CD4-positive, alpha-beta T cell treated with Interleukin-12 subunit alpha and Interleukin-12 subunit beta, for 1 hour (primary cell): Measurements from ENCODE around the gene MAD1L1.

Experiments used
- DNase-seq: peaks from one replicate; pipeline ENCODE4 v3.0.0-alpha.2; 2020

Gene MAD1L1

DNA sequence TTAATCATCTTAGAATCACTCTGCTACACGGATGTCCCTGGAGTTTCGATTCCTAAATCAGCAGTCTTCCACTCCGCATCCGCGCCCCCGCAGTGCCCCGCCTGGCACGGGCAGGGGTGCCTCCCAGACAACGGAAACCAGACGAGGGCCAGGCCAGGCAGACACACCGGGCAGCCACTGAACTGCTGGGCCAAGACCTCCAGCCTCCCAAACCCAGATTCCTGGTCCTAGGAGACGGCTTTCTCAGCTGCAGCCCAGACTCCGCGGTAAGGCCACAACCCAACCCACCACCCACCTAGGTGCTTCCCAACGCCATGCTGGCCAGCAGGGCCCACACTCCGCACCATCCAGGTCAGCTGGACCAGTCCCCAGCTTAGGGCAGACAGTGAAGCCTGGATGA lies 33.2 kb downstream of the MAD1L1 start:
- DNase-seq = no peak

DNA sequence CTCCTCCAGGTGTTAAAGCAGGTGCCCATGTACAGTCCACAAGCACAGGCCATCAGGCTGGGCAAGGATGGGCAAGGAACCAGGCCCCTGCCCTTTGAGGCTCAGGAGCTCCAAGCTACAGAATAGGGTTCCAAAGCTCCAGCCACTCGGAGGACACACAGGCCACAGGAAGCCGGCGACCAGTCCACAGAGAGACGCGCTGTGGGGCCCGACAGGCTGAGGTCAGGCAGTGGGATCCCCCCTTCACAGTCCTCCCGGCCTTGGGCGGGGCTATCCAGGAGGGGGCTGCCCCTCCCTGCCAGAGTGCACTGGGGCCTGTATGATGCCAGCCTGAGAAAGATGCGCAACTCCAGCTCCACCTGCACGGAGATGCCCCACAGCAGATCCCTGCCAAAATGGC lies 34.0 kb downstream of the MAD1L1 start:
- no peak for DNase-seq

DNA sequence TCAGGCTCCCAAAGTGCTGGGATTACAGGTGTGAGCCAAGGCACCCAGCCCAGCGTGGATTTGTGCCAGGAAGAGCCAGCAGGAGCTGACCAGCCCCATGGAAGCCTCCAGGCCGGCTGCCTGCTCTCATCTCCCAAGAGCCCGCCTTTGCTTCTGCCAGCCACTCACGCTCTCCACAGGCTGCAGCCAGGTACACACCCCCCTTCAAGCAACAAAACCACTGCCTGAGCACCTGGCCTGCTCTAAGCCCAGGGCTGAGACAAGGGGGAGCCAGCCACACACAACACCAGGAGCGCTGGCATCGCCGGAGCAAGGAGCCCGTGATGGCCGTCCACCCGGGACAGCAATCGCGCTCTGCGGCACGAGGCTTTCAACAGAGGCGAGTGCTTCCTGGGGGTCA lies 34.5 kb downstream of the MAD1L1 start:
- DNase-seq = no peak

DNA sequence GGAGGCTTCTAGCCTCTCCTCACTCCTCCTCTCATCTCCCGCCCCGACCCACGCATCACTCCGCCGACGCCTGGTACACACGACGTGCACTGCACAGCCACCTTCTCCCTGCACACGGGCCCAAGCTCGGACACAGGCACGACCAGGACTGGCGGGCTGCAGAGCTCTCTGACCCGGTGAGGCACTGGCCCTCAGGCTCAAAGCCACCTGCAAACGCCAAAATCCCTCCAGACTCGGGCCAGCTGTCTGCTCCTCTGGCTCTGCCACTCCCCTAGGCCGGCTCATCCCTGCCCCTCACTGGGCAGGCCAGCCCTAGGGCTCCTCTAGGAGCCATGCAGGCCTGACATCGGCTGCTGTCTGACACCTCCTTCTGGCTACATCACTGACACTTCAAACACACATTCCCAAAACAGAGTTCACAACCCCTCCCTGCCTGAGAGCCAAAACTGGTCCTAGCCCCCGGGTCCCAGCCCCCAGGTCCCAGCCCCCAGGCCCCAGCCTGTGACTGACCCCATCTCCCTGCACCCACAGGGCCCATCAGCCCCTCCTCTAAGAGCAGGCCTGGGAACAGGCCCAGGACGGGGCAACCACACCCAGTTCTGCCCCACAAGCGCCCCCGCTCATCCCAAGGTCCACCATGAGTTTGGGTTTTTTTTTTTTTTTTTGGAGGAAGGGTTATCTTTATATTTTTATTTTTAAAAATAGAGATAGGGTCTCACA lies 35.1 kb downstream of the MAD1L1 start:
- DNase-seq = no peak

DNA sequence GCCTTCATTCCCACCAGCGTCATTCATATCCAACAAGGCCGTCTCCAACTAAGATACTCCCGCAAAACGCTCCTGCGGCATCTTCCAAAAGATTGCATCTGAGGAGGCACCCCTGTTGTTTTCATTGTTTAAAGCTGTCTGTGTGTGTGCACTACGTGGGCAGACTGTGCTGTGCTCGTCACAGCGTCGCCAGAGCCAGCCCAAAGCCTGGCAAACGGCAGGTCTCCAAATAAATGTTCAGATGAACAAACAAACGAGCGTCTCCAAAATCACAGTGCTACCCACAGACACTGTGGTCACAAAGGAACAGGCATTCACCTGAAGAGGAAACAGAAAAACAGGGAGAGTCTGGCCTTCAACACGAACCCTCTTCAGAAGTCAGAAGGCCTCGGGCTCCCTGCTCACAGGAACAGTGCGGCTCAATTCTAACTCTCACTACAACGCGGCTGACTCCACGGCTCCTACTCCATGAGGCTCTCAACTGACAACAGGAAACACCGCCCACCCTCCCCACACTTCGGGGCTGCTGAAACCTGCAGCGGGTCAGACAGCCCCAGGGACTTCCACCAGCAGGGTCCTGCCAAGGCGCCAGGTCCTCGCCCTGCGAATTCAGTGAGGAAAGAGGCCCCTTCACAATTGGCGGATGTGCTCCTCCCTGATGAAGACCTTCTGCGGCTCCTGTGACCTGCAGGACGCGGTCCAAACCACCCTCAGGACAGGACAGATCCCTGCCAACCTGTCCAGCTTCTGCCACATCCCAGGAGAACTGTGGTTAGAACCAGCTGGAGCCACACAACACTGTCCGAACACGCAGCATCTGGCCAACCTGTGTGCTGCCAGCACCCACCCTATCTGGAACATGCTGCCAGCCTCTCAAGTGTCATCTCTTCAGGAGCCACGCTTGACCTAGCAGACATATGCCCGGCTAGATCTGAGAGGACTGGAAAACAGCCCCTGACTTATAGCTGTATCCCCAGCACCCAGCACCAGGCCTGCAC lies 36.1 kb downstream of the MAD1L1 start:
- no peak for DNase-seq

DNA sequence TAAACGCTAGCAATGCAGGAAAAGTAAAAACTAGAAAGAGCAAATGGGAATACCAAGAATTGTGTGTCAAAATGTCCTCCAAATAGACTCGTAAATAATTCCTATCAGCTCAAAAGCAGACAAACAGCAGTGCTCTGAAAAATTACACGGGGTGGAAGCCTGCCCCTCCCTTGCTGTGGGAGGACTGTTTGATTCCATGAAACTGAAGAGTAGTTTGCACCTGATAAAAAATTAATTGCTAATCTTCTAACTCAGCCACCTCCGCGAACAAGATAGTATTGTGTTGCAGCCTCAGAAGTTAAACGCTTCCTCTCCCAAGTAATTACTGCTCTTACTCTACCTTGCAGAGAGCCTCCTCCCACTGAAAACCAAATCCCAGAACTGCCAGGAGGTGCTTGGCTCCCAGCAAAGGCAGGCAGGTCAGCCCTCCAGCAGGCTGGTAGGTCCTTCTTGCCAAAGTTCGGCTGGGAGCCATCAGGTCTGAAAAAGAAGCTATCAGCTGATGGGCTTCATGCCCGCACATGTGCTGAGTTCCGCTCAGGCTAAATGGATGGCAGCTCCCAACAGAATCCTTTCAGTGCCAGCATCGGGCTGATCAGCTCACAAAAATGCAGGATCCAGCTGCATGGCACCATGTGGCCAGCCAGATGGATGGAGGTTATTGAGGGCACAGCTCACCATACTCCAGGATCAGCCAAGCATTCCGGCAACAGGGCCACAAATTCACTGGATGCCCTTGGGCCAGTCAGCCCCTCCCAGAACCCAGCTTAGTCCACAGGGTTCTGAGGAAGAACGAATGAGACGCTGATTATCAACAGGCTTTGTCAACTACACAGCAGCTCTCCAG lies 37.1 kb downstream of the MAD1L1 start:
- DNase-seq = no peak

DNA sequence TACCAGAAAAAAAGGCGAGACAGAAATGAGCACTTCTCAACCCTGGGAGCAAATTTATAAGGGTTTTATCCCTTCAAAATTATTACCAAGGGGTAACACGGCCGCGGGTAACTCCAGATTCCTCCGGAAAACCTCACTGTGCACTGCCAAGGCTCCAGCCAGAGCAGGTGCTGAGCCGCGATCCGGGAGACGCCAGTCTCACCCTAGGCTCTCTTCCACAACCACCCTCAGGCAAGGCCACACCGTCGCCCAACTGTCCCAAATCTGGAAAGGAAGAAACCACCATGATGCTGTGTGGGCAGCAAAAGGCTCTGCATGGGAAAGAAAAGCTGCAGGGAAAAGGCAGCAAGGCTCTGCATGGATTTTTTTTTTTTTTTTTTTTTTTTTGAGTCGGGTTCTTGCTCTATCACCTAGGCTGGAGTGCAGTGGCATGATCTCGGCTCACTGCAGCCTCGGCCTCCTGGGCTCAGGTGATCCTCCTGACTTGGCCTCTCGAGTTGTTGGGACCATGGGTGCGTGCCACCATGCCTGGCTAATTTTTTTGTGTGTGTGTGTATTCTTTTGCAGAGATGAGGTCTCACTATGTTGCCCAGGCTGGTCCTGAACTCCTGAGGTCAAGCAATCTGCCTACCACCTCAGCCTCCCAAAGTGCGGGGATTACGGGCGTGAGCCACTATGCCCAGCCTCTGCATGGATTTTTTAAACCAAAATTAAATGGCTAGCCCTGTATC lies 39.0 kb downstream of the MAD1L1 start:
- DNase-seq = no peak

DNA sequence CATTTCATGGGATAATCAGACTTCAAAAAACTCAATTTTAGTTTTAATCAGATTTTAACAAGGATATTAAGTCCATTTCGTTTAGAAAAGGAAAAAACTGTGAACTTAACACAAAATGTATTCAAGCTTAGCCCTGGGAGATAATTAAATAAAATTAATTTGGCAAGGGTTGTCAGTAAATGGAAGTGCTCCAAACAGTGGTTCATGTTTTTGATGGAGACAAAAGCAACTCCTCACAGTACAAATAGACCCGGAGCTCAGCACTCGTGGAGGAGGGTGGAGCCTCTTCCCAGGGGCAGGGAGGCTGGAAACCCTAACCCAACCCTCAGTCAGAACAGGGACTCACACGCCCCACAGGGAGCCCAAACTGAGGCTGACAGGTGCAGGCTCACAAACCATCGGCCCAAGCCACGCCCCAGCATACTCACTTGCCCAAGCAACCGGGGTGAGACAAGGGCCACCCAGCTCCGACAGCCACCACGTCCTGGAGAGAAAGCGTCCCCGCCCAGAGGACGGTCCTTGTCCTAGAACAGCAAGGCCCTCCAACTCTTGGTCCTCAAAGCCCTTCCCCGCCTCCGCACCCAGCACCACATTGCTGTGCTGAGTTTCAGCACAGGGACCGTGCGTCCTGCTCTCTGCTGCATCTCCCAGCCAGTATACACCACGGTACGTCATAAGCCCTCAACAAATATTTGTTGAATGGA lies 39.8 kb downstream of the MAD1L1 start:
- no peak for DNase-seq

DNA sequence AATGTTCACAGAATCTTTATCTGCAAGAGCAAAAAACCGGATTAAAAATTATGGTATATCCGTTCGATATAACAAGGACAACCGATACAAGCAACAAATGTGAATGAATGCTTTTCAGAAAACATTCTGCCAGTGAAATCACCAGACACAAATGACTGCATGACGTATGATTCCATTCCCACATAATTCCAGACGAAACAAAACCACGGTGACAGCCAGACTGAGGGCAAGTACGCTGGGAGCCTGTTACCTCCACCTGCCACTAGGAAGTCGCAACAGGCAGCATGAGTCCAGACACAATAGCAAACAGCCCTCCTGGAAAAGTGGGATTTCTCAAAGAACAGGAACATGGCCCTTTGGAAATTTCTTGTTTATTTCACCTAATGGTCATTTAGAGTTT lies 41.7 kb downstream of the MAD1L1 start:
- no peak for DNase-seq

DNA sequence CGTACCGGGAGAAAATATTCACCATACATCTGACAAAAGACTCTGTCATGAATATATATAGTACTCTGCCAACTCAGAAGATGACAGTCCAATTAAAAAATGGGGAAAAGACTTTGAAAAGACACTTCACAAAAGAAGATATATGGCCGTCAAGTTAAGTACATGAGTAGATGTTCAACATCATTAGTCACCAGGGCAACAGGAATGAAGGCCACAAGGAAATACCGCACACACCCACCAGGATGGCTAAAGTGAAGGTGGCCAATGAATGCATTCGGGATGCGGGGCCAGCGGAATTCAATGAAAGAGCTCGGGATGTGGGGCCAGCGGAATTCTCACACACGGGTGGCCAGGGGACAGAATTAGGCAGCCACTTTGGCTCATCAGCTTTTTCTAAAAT lies 42.2 kb downstream of the MAD1L1 start:
- DNase-seq = no peak

DNA sequence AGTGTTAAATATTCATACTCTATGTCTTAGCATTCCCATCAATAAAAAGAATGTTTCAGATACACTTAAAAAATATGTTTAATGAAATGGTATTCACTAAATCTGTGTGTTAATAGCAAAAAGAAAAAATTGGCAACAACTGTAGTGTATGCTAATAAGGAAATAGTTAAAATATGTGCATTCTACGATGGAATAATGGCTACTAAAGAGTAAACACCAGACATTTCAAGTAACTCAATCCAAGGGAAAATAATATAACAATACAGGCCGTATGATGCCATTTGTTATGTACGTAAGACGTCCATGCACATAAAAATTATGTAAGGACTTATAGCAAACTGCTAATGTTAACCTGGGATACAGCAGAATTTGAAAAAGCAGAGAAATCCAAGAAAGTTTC lies 46.6 kb downstream of the MAD1L1 start:
- no peak for DNase-seq

DNA sequence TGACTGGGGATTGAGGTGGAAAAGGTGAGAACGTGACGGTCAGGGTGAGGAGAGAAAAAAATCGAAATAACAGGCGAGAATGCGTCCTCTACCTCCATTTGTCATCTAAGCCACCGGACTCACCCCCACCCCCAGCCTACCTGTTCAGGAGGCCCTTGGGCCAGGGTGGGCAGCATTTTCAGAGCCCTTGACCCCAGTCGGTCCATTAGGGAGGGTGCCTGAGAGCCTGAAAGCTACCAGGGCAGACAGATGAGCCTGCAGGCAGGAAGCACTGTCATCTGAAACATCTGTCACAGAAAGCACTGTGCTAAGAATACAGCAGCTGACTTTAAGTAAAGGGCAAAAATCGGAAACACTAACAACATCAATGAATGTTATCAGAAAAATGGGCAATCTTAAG lies 47.0 kb downstream of the MAD1L1 start:
- DNase-seq = no peak

DNA sequence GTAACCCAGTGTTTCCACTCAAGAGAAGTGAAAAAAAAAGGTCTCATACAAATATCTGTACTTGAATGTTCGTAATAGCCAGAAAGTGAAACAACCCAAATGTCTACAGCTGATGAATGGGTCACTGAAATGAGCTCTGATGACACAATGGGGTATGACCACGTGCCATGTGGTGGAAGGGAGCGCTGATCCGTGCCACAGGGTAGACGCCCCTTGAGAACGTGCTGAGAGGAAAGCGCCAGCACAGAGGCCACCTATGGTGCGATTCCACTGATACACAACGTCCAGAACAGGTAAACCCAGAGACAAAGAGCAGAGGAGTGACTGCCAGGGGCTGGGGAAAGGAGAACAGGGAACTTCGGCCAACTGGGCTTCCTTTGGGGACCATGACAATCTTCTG lies 50.3 kb downstream of the MAD1L1 start:
- DNase-seq = no peak

DNA sequence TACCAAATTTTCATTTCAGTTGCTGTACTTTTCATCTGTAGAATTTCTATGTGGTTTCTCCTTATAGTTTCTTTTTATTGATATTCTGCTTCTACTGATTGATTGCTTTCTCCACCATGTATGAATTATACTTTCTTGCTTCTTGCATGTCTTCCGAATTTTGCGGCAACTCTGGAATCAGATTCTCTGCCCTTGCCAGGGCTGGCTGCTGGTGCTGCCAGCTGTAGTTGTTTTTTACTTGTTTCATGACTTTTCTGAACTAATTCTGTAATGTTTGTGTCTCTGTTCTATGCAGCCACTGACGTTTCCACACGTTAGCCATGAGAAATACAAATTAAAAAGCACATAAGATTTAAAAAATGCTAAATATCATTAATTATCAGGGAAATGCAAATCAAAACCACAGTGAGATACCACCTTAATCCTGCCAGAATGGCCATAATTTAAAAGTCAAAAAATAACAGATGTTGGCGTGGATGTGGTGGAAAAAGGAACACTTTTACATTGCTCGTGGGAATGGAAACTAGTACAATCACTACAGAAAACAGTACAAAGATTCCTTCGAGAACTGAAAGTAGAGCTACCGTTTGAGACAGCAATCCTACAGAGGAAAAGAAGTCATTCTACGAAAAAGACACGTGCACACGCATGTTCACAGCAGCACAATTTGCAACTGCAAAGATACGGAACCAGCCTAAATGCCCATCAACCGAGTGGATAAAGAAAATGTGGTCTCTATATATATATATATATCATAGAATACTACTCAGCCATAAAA lies 51.5 kb downstream of the MAD1L1 start:
- no peak for DNase-seq

DNA sequence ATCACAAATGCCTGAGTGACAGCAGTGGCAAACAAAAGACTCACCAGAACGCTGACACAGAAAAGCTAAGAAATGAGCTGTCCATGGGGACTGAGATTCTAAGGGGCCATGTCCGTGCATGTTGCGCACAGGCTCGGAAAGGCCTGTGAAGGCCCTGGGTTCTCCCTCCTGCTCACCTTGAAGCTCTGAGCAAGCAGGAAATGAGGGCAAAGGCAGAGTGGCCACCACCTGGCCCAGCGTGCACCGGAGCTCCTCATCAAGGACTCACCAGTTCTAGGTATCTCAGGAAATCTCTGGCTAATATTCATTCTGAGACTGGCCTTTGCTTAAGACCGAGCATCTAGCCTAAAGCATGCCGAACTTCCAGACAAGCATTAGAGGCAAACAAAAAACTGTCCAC lies 52.7 kb downstream of the MAD1L1 start:
- no peak for DNase-seq

DNA sequence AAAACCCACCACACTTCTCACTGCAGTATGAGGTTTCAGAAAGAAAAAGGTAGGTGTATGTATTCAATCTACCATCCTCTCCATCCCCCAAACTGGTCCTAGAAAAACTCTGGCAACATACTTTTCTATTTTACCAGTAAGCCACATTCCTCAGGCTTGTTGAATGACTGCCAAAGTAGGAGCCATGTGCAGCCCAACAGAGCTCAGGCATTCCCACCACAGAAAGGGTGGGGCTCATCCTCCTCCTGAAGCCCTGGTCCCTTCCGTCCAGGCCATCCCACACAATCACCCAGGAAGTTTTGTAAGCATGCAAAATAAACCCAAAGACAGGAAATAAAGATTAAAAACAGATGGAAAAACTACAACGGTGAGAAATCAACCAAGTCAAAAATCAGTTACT lies 57.2 kb downstream of the MAD1L1 start:
- DNase-seq = no peak

DNA sequence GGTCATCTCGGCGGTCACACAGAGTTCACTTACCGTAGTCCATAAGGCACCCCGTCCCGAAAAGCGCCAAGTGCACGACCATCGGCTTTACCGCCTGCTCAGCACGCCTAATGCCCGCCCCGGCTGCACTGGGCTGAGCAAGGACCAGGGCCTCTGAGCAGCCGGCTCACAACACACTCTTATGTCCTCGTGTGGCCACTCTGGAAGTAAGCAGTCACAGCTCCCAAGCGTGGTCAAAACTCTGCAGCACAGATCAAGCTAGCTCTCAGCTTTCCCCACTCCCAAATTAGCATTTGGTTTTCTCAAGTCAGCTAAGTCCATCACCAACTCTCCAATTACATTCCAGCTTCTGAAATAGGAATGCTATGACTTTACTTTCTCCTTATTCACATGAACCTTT lies 57.7 kb downstream of the MAD1L1 start:
- DNase-seq = no peak

DNA sequence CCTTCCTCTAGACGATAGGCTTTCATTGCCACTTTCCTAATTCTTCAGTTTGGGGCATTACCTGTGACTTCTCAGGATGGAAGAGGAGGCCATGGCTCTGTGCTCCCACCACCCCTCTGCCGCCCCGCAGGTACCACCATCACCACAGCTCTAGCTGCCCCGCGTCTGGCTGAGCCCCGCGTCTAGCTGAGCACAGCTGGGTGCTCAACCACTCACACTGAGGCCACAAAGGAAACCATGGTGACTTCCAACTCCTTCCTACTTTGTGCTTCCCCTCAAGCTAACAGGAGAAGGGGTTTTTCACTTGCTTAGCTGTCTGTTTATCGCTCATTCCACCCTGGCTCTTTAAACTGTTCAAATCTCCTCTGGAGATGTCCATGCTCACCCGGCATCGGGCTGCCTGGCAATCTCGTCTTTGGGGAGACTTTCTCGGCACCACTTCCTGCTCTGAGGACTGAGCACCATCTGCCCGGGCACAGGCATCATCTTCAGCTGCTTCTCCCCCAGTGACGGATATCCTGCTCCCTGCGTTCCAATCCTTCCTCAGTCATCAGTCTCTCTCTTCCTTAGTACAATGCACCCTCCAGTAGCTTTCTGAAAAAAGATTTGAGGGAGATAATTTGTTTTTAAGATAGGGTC lies 59.4 kb downstream of the MAD1L1 start:
- no peak for DNase-seq

DNA sequence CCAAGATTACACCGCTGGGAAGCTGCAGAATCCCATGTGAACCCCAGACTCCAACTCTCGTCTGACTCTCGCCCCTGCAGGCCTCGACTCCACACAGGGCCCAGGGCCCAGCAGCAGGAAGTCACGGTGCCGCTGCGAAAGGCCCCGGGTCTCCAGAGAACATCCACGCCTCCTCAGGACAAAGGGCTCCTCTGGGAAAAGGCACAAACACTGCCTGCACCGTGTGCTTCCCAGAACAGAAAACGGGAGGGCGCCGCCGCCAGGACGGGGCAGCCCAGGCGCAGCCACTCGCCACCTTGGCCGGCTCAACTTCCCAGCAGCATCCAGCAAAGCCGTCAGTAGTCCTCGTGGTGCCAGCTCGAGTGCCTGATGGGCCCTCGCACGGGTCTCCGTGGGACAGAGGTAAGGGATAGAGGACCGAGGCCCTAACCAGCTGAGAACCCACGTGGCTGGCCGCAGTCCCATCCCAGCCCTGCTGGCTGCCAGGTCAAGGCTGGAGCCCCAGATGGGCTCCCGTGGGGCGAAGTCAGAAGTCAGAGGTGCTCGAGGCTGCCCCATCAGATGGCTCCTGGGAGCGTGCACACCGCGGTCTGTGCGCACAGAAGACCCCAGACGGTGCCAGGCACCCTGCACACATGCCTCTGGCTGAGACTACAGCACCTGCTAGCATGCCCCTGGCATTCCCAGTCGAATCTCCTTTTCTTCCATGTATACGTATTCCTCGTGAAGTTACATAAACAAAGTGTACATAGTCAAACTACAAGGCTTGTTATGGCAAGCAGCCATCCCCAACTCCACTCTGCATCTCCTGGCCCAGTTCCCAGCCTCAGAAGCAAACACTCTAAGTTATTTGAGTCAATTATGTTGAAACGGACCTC lies 60.2 kb downstream of the MAD1L1 start:
- no peak for DNase-seq

DNA sequence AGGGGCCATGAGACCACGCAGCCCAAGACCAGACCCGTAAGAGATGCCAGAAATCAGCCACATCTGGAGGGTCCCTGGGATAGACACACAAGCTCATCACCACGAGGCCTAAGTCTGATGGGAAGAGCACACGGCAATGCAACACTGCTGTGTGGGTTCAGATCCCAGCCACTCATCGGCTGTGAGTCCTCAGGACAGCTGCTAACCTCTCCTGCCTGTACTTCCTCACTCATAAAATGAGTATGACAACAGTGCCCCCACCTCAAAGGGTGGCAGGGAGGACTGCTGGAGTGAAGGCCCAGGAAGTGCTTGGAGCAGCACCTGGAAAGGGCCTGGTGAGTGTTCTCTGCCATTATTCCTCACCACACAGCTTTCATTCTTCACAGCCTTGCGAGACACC lies 60.9 kb downstream of the MAD1L1 start:
- no peak for DNase-seq
